Endometrium (tissue), 2 donors: ENCODE data around the gene RIOK3.

Experiments
- FAIRE-seq: peaks from 2 replicates; lab custom pipeline; 2012; peaks lifted over from hg19 to GRCh38; lab: Jason Lieb, UNC
- donor health status: control.
- donor health status: control.

The RIOK3 gene

DNA sequence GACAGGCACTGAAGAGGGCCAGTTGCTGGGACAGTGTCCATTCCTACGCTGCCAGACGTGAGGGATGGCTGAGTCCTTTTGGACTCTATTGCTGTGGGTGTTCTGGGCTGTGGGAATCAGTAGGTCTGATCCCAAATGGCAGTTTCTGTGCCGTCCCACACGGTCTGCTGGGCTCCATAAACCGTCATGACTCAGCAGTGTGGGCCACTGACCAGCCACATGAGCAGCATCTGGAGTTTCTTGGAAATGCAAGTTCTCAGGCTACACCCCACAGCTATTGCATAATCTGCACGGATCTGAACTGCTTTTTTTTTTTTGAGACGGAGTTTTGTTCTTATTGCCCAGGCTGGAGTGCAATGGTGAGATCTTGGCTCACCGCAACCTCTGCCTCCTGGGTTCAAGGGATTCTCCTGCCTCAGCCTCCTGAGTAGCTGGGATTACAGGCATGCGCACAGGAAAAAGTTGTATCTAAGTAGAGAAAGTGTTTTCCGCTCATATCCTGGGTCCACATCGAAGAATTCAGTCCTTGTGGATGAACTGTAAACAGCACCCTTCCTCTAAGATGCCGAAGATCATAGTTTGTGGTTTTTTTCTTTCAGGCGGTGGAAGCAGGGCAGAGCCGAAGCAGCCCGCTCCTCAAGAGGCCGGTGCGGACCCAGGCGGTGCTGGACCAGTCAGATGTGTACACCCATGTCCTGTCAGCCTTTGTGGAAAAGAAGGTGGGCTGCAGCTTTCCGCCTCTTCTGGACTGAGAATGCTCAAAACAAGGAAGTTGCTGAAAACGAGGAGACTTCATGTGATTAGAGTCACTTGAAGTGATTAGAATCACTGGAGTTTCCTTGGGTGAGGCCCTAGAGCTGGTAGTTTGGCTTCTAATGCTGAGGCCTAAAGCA is 75.7 kb downstream of the RIOK3 start:
- FAIRE-seq, result no peak

GRCh38 chr18:23529604-23530003 is 76.5 kb downstream of the RIOK3 start:
- no peak for FAIRE-seq

DNA sequence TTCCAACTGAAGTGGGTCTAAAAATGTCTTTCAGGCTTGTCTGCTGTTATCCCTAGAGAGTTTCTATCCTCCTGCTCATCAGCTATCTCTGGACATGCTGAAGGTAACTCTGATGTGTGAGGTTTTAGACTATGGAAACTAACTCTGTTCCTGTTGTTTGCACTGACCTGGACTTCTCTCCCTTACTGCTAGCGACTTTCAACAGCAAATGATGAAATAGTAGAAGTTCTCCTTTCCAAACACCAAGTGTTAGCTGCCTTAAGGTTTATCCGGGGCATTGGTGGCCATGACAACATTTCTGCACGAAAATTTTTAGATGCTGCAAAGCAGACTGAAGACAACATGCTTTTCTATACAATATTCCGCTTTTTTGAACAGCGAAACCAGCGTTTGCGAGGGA is 77.1 kb downstream of the RIOK3 start:
- no peak for FAIRE-seq

DNA sequence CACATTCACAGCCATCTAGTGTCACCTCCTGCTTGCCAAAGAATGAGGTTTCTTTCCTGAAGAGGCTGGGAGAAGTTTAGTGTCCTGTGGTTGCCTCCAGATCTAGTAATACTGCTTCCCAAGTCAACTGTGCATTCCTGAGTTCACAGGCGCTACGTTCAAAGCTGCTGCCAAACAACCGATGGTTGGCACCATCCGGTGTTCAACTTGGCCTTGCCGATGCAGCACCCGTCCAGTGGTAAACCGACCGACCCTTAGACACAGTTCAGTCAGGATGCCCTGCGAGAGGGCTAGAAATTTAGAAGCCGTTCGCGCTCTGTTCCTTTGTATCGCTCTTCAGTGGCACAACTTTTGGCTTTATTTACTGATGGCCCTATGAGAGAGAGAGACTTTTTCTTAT is 78.8 kb downstream of the RIOK3 start:
- FAIRE-seq, result no peak
